ENCODE measurements around the gene SPIC. TPM values are rescaled to one million over a fixed set of nuclear protein-coding genes. Genes with fewer than 3 reads are reported as not detected.

SPIC gene
- polyA plus RNA-seq, 3 donors = 0.13 TPM; not detected in 2

DNA sequence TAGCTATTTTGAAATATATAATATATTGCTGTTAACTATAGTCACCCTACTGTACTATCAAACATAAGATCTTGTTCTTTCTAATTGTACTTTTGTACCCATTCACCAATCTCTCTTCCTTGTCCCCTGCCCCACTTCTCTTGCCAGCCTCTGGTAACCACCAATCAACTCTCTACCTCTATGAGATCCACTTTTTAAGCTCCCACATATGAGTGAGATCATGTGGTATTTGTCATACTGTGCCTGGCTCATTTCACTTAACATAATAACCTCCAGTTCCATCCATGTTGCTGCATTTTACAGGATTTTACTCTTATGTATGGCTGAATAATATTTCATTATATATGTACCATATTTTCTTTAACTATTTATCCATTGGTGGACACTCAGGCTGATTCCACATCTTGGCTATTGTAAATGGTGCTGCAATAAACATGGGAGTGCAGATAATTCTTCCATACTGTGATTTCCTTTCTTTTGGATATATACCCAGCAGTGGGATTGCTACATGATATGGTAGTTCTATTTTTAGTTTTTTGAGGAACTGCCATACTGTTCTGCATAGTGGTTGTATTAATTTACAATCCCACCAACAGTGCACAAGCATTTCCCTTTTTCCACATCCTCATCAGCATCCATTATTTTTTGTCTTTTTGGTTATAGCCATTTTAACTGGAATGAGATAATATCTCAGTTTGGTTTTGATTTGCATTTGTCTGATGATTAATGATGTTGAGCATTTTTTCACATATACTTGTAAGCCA lies 33.5 kb upstream of the SPIC start:
- peaks cover 31% of the 10 kb centered on the region for H3K4me1 Mint-ChIP-seq
- no peak overlapping the region for H3K4me3 Mint-ChIP-seq
- no peaks in the 10 kb centered on the region for H4K20me1 ChIP-seq (ENCODE audit: insufficient read depth, low read length)

DNA sequence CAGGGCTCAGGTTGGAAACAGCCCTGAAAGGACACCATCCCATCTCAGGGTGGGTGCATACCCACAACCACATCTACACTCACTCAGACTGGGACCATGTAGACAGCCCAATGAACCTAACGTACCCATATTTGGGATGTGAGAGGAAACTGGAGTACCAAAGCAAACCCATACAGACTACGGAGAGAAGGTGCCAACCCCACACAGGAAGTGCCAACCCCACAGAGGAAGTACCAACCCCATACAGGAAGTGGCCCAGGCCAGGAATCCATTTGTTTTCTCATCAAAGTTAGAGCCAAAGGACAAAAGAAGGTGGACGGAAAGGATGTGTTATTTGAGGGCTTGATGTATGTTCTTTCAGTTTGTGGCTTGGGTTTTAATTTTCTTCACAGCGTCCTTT lies 19.5 kb upstream of the SPIC start:
- TF ChIP-seq, protein P1, sequence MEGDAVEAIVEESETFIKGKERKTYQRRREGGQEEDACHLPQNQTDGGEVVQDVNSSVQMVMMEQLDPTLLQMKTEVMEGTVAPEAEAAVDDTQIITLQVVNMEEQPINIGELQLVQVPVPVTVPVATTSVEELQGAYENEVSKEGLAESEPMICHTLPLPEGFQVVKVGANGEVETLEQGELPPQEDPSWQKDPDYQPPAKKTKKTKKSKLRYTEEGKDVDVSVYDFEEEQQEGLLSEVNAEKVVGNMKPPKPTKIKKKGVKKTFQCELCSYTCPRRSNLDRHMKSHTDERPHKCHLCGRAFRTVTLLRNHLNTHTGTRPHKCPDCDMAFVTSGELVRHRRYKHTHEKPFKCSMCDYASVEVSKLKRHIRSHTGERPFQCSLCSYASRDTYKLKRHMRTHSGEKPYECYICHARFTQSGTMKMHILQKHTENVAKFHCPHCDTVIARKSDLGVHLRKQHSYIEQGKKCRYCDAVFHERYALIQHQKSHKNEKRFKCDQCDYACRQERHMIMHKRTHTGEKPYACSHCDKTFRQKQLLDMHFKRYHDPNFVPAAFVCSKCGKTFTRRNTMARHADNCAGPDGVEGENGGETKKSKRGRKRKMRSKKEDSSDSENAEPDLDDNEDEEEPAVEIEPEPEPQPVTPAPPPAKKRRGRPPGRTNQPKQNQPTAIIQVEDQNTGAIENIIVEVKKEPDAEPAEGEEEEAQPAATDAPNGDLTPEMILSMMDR (IDR thresholded peaks at IDR 0.05) = no peak
- DNase-seq = peak in 2 of 3 donors; percentile 8 to 10
- 20% methylated on average over 1 of the region's 4 CpGs for WGBS (ENCODE audit: insufficient coverage)
- intact Hi-C loops (cut with micrococcal nuclease) = no loop called here
- H3K9me3 ChIP-seq (replicated peaks in 1 of 2; ENCODE audit: control insufficient read depth in 1 of 2, insufficient read depth in 1 of 2, low read length in 2 of 2) = peaks cover 0 to 7% of the 10 kb centered on the region in 2 donors
- H3K4me3 ChIP-seq (replicated peaks in 1 of 3; ENCODE audit: low read depth in 2 of 3, low read length in 3 of 3) = peak overlapping the region in 1 of 3 experiments; percentile 6
- H3K27ac ChIP-seq (ENCODE audit: low read depth in 1 of 2, low read length in 2 of 2) = no peak overlapping the region
- no peaks in the 10 kb centered on the region for H4K20me1 ChIP-seq (ENCODE audit: insufficient read depth, low read length)
- no peak overlapping the region for H3K9ac ChIP-seq (ENCODE audit: insufficient read depth, low read length, poor library complexity, severe bottlenecking)
- H3K4me1 ChIP-seq (ENCODE audit: control insufficient read depth in 1 of 2, insufficient read depth in 2 of 2, low read length in 2 of 2) = peaks cover 18 to 20% of the 10 kb centered on the region in 2 donors
- Mint-ChIP-seq H3K27me3 (ENCODE audit: low read depth in 3 of 3) (peaks cover 4 to 11% (median 6%) of the 10 kb centered on the region in 3 donors), H3K4me3 (peak overlapping the region in 1 of 2 donors; percentile 49), H3K36me3 (no peaks in the 10 kb centered on the region), H3K27ac (no peak overlapping the region), H3K9me3 (peaks cover 6 to 23% (median 15%) of the 10 kb centered on the region in 7 donors), H3K4me1 (peaks cover 18% of the 10 kb centered on the region)
- H3K4me2 ChIP-seq (replicated peaks; ENCODE audit: extremely low read depth, low read length, poor library complexity, severe bottlenecking) = peak overlapping the region; percentile 0
- no peaks in the 10 kb centered on the region for H3K27me3 ChIP-seq (ENCODE audit: control insufficient read depth in 2 of 2, insufficient read depth in 2 of 2, low read length in 2 of 2)
- H2AFZ ChIP-seq (ENCODE audit: insufficient read depth, low read depth, low read length, poor library complexity, severe bottlenecking) = peak overlapping the region; percentile 31
- H3K36me3 ChIP-seq (replicated peaks in 1 of 2; ENCODE audit: control insufficient read depth in 1 of 2, insufficient read depth in 2 of 2, low read length in 2 of 2) = no peaks in the 10 kb centered on the region
- H3K79me2 ChIP-seq (ENCODE audit: insufficient read depth, low read length) = no peaks in the 10 kb centered on the region

More for the DNA sequence above, 33.5 kb upstream of the SPIC start:
- Histone ChIP-seq H3K4me3 (replicated peaks in 1 of 3; ENCODE audit: low read depth in 2 of 3, low read length in 3 of 3) (peak overlapping the region in 1 of 3 experiments; percentile 18), H3K4me2 (replicated peaks; ENCODE audit: extremely low read depth, low read length, poor library complexity, severe bottlenecking) (peak overlapping the region; percentile 17), H3K36me3 (replicated peaks in 1 of 2; ENCODE audit: control insufficient read depth in 1 of 2, insufficient read depth in 2 of 2, low read length in 2 of 2) (no peaks in the 10 kb centered on the region), H2AFZ (ENCODE audit: insufficient read depth, low read depth, low read length, poor library complexity, severe bottlenecking) (no peak overlapping the region), H3K27me3 (ENCODE audit: control insufficient read depth in 2 of 2, insufficient read depth in 2 of 2, low read length in 2 of 2) (no peaks in the 10 kb centered on the region), H3K27ac (ENCODE audit: low read depth in 1 of 2, low read length in 2 of 2) (no peak overlapping the region), H3K4me1 (ENCODE audit: control insufficient read depth in 1 of 2, insufficient read depth in 2 of 2, low read length in 2 of 2) (peaks cover 33 to 37% of the 10 kb centered on the region in 2 donors), H3K9ac (ENCODE audit: insufficient read depth, low read length, poor library complexity, severe bottlenecking) (no peak overlapping the region), H3K9me3 (replicated peaks in 1 of 2; ENCODE audit: control insufficient read depth in 1 of 2, insufficient read depth in 1 of 2, low read length in 2 of 2) (no peaks in the 10 kb centered on the region), H3K79me2 (ENCODE audit: insufficient read depth, low read length) (no peaks in the 10 kb centered on the region)
- Mint-ChIP-seq H3K9me3 (no peaks in the 10 kb centered on the region), H3K36me3 (no peaks in the 10 kb centered on the region), H3K27ac (peak overlapping the region in 2 of 7 donors; percentile 32 to 43), H3K27me3 (ENCODE audit: low read depth in 3 of 3) (peaks cover 0 to 3% (median 0%) of the 10 kb centered on the region in 3 donors)
- TF ChIP-seq, protein P1 (IDR thresholded peaks at IDR 0.05) = no peak
- peak in 2 of 3 donors; percentile 10 to 18 for DNase-seq
- intact Hi-C loops (cut with micrococcal nuclease) = no loop called here

Data from CD14-positive monocyte (primary cell).